Frontal cortex (tissue), 4 donors: ENCODE results near the gene POU2F2. TPM values are rescaled to one million over a fixed set of nuclear protein-coding genes. Genes with fewer than 3 reads are reported as not detected.
"Not testable (repeated sequence)": the region's sequence is repeated elsewhere in the genome, so short reads cannot be mapped to it uniquely, and the experiment has no call there.

Experiments used
- DNase-seq, 2 donors: peaks; one replicate each; pipeline ENCODE4 v3.0.0; 2012; ENCODE audit warnings: low spot score in 2 of 2
- FAIRE-seq: peaks from 2 replicates; lab custom pipeline; 2012; peaks lifted over from hg19 to GRCh38; lab: Jason Lieb, UNC
- total RNA-seq: library from RNA; depleted of rRNA; stranded (reverse); fragments of >200 nt; gene quantifications from one replicate; pipeline ENCODE4 v1.2.3, GENCODE V29; 2014
- donor health status: control.
- donor health status: control.
- donor health status: control.

POU2F2 gene
- total RNA-seq, 1 donor from 2014 or later = 2.9 TPM

GRCh38 chr19:42109896-42110295 is 22.4 kb downstream of the POU2F2 start:
- no peak for FAIRE-seq
- DNase-seq = no peak

- FAIRE-seq (no peak), DNase-seq (peak; percentile 49 to 72)
Observed at GRCh38 chr19:42108527-42109389, 23.5 kb downstream of the POU2F2 start.

GRCh38 chr19:42105368-42105767 is 26.9 kb downstream of the POU2F2 start:
- FAIRE-seq (no peak), DNase-seq (no peak)

- no peak for FAIRE-seq
- DNase-seq = no peak
Observed at GRCh38 chr19:42102877-42103276, 29.4 kb downstream of the POU2F2 start.

- not testable (repeated sequence) for DNase-seq, FAIRE-seq
Observed at GRCh38 chr19:42100241-42100640, 32.0 kb downstream of the POU2F2 start.

- no peak for DNase-seq
- FAIRE-seq = no peak
Observed at GRCh38 chr19:42099336-42099925, 32.8 kb downstream of the POU2F2 start.

GRCh38 chr19:42098781-42099180 is 33.5 kb downstream of the POU2F2 start:
- FAIRE-seq (no peak), DNase-seq (no peak)

- DNase-seq (no peak), FAIRE-seq (no peak)
Observed at GRCh38 chr19:42097461-42097860, 34.8 kb downstream of the POU2F2 start.

GRCh38 chr19:42096255-42096837 is 35.9 kb downstream of the POU2F2 start:
- FAIRE-seq (no peak), DNase-seq (no peak)

GRCh38 chr19:42095814-42096230 is 36.4 kb downstream of the POU2F2 start:
- DNase-seq = no peak
- no peak for FAIRE-seq

- FAIRE-seq = no peak
- no peak for DNase-seq
Observed at GRCh38 chr19:42095142-42095813, 37.0 kb downstream of the POU2F2 start.

- FAIRE-seq (no peak), DNase-seq (no peak)
Observed at GRCh38 chr19:42093926-42094325, 38.3 kb downstream of the POU2F2 start.

- FAIRE-seq = no peak
- no peak for DNase-seq
Observed at GRCh38 chr19:42093505-42093904, 38.7 kb downstream of the POU2F2 start.

GRCh38 chr19:42092350-42092749 is 39.9 kb downstream of the POU2F2 start:
- DNase-seq = no peak
- no peak for FAIRE-seq

GRCh38 chr19:42091742-42092141 is 40.5 kb downstream of the POU2F2 start:
- FAIRE-seq (no peak), DNase-seq (no peak)

- FAIRE-seq (no peak), DNase-seq (no peak)
Observed at GRCh38 chr19:42091300-42091699, 40.9 kb downstream of the POU2F2 start.

- FAIRE-seq (no peak), DNase-seq (no peak)
Observed at GRCh38 chr19:42090672-42091071, 41.6 kb downstream of the POU2F2 start.

- DNase-seq = no peak
- FAIRE-seq = no peak
Observed at GRCh38 chr19:42089772-42090171, 42.5 kb downstream of the POU2F2 start.

GRCh38 chr19:42089191-42089750 is 43.0 kb downstream of the POU2F2 start:
- no peak for DNase-seq
- FAIRE-seq = no peak

GRCh38 chr19:42088471-42089190 is 43.6 kb downstream of the POU2F2 start:
- DNase-seq (no peak), FAIRE-seq (no peak)
